SHP77 treated with DMSO at 0.1 percent for 48 hours (cell line): Measurements from ENCODE around the gene ATP8B4.

Source experiments
- DNase-seq: peaks from one replicate; lab custom pipeline; 2025; lab: John Stamatoyannopoulos, UW

ATP8B4 gene

DNA sequence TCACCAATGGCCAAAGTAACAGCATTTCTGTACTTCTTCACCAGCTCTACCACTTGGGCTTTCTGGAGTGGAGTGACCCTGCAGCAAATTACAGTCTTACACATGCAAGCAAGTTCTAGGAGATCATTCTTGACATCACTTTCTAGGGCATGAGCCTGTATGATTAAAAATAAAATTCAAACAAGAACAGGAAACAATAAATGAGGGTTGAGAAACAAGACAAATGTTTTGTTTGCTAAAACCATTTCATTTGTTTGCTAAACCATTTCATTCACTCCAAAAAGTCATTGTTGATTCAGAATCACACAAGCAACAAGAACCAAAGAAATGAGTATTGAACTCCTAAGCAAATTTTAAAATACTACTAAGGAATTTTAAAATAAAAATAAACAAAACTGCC is 220.9 kb downstream of the ATP8B4 start:
- DNase-seq = no peak

DNA sequence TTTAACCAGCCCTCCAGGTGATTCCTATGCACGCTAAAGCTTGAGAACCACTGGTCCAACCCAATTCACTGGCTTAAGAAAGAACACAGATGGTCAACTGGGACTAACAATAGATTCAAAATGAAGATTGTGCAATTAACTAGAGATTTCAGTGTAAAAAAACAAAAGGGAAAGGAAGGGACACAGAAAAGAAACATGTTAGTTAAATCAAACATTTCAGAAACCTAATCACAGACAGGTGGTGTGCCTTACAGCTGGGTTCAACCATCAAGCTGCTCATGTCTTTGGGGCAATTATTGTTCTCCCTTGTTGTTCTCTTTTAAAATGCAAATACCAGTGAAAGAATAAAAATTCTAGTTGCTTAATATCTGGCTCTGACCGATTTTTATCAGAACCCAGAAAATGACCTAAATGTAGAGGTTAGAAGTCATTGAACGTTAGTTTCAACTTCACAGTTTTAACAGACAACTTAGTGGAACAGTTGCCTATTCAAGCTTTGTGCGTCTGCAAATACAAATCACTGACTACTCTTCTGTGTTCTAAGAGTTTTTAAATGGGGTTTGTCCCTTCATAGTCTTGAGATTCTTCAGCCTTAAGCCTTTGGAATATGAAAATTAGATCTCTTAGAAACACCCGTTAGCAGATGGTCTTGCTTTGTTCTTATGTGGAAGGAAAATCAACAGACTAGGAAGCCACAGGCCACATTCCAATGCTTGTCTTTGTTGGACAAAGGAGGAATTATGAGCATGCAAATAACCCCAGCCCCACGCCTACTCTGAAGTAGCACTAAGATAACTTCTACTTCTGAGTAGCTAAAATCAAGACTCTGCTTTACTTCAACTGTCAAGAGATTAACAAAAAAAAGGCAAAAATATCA is 223.4 kb downstream of the ATP8B4 start:
- DNase-seq = no peak

DNA sequence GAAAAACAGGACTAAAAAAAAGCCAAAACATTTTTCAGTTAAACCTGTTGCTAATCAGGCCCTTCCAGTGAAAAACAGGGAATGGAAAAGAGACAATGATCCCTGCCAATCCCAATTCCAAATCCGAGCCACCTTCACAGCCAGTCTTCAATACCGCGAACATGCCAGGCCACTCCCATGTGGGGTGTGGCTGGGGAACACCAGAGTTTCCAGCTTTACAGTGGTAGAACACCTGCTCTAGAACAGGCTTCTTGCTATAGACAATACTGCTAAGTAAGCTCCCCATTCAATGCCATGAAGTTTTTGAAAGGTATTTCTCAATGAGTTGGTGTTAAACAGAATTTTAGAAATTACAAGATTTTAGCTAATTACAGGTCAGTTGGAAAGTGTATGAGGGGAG is 228.3 kb downstream of the ATP8B4 start:
- DNase-seq = no peak

DNA sequence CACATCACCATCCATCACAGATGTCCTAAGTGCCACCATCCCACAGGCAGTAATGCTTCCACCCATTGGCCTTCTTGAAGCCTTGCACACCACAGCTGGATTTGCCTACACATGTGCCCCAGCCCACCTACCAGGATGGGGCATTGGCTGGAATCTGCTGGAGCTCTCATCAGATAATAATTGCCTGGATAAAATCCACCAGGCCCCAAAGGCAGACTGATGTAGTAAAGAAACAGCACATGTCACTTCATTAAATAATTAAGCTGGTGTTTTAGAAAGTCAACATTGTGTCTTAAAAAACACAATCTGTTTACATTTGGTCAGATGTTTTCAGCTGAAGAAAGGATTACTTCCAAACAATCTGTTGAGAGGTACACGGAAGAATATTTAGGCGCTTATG is 229.5 kb downstream of the ATP8B4 start:
- no peak for DNase-seq

DNA sequence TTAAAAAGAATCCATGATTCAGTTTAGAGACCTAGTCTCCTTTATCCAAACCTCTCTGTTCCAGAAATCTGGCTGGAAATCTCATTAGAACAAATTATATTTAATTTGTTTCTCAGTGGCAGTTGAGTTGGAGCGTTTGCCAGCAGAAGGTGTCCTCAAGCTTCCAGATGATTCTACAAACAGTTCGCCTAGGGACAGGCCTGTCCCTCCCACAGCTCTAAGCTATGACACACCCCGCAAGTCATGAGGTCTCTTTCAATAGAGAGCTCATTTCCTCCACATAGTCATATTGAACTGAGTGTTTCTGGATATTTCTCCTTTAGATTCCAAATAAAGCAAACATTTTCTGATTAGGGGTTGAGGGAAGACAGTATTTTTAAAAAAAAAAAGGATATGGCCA is 230.3 kb downstream of the ATP8B4 start:
- no peak for DNase-seq

DNA sequence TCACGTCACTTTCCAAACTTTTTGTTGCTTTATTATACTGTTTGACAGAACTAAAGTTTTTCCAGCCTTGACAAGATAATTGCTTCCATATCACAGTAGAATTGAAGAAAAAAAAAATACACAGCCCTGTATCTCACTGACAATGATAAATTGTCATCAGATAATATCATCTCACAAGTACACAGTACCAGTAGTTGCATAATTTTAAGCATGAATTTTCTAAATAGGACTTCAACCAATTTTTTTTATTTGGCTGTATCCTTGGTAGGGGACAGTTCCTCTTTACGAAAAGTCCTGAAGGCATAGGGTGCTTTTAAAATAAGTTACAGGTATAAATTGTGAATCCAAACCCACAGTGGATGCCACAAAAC is 230.7 kb downstream of the ATP8B4 start:
- DNase-seq = no peak

DNA sequence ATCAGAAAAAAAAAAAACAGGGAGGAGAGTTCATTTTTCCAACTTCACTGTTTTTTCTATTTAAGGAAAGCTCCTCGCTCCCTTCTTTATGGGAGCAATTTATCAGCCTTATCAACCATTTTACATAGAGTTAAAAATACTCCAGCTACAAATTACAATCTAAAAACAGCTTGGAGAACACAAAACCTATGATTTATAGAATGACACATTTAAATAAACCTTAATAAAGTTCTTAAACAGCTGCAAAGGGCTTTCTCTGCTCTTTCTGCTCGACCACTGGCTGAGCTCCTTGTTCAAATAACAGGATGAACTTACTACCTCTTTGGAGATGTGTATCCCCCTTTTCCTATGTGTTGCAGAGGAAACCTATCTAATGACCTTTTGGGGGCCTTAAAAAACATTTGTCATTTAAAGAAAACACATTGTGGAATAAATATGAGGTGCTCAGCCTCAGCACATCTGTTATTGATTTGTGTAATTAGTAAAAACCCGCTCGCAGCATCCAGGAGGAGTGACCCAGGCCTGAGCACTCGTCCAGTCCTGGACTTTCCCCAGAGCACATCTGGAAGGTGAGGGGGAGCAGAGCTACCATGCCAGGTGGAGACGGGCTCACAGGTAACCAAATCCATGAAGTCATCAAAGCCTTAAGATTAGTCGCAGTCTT is 231.2 kb downstream of the ATP8B4 start:
- DNase-seq = no peak

DNA sequence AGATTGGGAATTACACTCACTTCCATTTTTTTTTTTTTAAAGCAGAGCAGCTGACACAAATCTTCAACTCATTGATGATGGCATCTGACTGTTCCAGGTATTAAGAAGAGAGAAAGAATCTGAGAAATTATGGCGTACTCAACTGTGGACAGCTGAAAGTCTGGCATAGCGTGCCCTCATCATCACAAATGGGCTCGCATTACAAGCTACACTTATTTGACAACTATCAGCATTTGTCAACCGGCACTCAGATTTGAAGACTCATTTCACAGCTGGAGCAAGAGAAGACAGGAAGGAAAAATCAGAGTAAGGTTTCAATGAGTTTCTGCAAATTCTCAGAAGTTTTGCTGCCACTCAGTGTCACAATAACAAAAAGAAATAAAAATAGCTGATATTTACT is 235.9 kb downstream of the ATP8B4 start:
- DNase-seq = no peak

DNA sequence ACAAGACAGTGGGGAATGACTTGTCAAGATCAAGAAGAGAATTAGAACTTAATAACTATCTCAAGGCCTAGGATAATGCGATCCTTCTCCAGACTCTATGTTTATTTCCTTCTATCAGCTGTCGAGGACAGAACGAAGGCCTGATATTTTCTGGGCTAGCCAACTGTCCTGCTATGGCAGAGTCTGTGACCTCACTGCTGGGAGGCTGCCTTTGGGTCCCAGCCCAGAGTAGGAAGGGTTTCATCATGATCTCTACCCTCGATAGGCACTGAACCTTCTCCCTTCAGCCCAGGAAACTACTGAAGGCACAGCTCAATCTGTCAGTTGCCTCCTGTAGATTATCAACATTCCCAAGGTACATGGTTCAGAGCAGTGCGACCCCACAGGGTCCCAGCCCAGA is 237.2 kb downstream of the ATP8B4 start:
- no peak for DNase-seq

DNA sequence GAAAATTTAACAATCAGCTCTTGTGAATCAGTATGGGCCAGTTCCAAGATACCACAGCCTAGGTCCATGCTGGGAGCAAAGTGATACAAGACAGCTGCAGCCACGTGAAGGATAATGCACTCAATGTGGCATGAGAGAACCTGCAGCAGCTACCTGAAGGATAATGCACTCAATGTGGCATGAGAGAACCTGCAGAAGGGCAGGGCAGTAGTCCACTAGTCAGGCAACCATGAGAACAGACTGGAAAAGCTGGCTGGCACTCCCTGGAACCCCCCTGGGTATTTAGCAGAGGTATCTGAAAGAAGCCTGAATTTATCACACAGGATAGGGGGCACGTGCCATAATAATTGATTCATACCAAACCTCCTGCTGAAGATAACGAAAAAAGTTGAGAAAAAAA is 237.6 kb downstream of the ATP8B4 start:
- no peak for DNase-seq

DNA sequence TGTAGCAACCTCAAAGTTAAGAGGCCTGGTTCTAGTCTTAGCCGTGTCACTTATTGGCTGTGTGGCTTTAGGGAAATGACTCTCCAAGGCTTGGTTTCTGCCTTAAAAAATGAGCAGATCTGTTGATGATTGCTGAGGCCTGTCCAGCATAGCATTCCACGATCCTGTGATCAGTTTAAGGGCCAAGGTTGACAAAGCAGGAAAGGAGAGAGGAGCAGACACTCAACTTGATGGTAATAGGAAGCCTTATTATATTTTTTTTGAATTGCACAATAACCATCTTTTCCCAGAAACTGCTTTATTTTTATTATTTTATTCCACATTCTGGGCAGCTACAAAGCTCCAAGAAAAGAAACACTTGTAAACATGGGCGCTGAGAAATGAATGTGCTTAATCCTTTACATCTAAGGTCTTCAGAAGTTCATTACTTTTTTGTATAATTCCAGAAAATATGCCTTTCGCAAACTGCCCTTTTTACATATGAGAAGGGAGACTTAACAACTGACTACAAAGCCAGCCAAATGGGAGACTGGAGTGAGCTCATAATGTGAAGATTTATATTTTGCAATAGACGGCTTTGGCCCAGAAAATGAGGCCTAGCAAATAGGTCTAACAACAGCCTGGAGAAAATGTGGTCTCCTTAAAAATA is 241.0 kb downstream of the ATP8B4 start:
- no peak for DNase-seq

DNA sequence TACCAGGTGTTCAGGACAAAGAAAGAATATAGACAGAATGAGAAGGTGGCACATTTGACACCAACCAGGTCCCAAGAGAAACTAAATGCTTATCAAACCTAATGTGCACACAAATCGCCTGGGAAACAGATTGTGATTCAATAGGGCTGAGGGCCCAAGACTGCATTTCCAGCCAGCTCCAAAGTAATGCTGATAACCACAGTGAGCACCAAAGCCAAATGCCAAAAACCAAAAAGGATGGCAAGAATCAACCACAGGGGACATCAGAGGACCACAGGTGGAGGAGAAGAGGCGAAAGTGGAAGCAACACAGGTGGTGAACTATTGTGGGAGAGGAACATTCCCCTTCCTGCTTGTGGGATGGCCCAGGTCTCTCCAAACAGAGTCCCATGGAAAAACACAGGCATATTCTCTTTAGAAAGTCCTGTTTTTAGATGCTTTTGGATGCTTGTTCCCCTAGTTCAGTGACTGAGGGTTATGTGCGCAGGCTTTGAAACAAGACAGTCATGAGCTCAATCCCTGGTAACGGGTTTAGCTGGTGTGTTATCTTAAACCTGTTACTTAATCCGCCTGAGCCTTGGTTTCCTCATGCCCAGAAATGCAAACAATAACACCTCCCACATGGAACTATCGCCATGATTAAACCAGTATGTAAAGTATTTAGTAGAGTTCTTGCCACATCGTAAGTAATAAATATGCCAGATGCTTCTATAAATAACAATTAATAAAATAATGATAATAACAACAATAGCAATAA is 241.7 kb downstream of the ATP8B4 start:
- no peak for DNase-seq

DNA sequence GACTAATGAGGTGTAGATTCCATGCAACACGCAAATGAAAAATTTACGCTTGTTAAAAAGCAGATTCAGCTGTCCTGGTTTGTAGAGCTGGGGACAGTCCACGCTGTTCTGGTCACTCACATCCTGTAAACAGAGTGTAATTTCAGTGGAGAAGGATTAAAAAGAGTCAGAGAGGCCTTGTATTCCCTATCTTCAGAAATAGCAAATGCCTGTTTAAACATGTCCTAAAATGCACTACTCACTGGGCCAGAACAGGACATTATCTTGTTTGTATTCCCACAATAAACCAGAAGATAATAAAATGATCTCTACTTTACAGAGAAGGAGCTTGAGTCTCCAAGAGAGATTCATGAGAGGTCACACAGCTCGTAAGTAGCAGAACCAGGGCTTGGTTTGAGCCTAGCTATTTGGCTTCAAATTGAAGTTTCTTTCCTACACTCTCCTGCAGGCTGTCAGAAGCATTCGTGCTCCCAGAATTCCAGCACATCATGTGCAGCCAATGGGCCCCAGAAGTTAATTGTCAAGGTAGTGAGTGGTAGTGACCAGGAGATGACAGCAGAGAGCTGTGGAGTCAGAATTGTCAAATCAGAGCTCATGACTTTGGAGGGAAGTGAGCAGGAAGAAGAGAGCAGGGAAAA is 242.5 kb downstream of the ATP8B4 start:
- DNase-seq = no peak

DNA sequence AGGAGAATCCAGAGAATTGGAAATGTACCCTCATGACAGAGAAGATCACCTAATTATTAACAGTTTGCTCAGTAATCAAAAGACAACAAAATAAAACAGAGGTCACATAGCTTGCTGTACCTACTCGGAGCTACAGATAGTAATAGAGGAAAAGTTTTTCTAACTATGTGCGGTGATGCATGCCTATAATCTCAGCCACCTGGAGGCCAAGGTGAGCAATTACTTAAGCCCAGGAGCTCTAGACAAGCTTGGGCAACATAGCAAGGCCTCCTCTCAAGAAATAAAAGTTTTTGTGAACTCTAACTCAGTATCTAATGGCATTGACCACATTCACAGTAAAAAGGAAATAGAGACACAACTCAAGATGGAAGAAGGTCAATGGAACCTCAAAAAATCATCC is 243.6 kb downstream of the ATP8B4 start:
- DNase-seq = no peak

DNA sequence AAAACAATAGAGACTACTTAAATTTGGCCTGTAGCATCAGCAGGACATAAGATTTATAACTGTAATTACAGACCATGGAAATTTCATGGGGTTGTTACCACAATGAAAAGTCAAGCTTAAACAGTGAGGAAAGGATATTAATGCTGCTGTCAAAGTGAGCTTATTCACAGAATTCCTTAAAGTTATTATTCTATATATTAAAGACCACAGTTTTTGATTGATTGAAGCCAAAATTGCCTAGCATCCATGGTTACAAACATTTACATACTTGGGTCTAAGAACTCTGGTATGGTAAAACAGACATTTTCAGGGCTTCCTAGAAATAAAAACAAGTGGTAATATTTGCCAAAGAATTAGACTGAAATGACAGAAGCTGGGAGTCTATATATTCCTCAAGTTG is 248.6 kb downstream of the ATP8B4 start:
- no peak for DNase-seq

DNA sequence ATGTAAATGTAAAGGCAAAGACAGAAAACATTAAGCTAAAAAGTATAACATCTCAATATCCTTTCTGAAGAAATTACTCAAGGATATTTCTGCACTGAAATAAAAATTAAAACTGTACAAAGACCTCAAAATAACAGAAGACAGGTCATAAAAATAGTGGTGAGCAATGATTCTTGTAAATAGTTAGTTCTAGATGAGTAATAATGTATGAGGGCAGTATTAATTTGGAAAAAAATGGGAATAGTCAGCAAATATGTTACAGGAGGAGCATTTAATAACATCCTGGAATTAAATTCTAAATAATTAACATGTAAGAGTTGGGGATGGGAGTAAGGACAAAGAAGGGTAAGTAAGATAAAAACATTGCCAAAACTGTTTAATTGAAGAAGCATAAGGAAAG is 250.7 kb downstream of the ATP8B4 start:
- no peak for DNase-seq

DNA sequence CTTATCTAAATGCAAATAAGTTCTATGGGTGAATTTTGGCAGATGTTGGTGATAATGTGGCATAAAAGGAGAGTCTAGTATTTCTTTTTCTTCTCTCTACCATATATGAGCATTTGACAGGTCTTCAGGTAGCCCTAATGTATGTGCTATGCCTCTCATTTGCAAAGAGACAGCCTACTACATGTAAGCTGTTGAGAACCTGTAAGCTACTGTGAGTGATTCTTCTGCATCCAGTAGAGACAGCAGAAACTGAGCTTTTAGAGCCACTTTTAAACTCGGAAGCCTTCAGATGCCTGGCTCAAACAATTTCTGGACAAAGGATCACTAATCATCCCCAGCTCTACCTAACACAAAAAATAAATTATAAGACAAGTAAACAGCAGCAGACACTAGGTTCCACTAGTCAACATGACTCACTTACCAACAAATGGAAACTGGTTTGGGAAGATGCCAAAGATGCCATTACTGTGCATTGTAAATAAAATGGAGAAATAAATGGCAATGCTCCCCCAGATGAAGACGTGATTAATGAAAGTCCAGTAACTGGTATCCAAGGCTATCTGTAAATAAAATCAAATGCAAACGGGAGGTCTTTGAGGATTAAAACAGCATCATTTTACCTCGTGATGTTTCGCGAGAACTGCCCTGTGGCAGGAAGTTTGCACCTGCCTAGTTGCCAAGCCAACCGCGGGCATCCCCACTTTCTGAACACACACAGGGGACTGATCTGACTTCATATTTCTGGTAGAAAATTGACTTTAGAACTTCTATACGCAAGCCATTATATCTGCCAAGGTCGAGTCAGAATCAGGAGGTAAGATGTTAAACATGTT is 252.9 kb downstream of the ATP8B4 start:
- no peak for DNase-seq

DNA sequence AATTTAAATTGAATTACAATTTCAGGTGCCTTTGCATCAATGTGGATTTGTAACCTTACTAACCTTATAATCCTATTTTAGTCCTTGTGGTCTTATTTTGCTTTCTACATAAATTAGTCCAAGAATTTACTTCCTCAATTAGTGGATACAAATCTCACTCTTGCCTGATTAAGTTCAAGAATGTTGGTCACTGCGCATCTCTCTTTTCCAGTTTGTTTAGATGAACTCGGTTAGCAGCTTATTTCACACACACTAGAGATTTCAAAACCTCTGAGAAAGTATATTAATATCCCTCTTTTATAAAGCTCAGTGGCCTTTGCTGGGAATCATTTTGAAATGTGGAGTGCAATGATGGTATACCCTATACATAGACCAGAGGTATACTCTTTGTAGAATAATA is 254.8 kb downstream of the ATP8B4 start:
- no peak for DNase-seq

DNA sequence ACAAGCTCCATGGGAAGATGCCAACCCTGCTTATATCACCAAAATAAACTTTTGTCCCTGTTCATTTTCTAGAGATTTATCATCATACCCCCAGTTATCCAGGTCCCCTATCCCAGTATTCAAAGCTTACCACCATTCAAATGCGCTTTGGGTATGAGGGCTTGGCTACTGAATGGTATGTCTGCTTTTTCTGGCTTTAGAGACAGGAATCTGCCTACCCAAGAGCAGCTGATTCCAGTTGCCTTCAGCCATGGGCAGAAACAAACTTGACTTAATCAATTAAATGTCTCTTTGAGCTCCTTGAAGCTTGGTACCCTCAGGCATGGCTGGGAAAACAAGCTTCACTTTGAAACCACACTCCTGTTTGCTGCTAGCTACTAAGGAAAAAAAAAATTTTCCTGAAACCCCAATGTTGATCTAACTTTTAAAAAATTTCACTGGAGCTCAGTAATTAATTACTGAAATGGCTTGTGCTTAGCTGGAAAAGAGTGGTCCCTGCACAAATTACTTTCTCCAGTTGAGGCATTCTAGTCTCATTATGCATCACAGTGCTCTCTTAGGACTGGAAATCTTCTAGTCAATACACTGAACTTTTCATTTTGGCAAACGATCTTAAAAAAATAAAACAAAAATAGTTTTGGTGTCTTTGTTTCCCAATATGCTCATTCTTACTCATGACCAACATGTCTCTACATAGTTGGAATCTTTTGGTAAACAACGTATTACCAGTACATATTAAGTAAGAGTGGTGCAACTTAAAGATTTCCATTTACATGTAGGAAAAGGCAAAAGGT is 255.4 kb downstream of the ATP8B4 start:
- DNase-seq = no peak

DNA sequence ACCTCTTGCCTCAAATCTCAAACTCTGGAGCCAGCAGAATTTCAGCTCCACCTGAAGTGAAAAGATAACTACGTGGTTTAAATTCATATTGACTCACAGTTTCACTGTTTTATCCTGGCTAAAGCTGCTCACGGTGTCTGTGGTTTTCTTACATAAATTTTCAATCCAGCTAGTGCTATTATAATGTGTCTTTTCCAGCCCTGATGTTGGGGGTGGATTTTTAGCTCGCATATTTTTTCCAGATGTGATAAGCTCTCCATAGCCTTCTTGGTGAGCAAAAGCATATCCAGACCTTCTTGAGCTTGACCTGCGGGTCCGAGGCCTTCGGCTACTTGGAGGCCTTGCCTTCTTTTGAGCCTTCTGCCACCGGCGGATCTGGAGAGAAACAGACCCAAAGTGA is 258.9 kb downstream of the ATP8B4 start:
- DNase-seq = no peak
